Thyroid gland (tissue), 4 donors: ENCODE data around the gene ALKBH3.

Experiments used
- CTCF ChIP-seq, 6 experiments: fragments of 200-600 bp in 3 of 6; fragments of 450-650 bp in 3 of 6; sonication (generic) in 3 of 6; IDR thresholded peaks; one replicate each; pipeline ENCODE4 v1.5.1; 2016 to 2019; ENCODE audit warnings: antibody characterized with exemption in 6 of 6, mild to moderate bottlenecking in 2 of 6, inconsistent platforms in 1 of 6, moderate library complexity in 1 of 6
- POLR2A ChIP-seq, 2 donors: fragments of 450-650 bp; IDR thresholded peaks; one replicate each; pipeline ENCODE4 v1.6.1; 2017; ENCODE audit warnings: antibody characterized with exemption in 2 of 2, mild to moderate bottlenecking in 2 of 2, moderate library complexity in 1 of 2

DNA sequence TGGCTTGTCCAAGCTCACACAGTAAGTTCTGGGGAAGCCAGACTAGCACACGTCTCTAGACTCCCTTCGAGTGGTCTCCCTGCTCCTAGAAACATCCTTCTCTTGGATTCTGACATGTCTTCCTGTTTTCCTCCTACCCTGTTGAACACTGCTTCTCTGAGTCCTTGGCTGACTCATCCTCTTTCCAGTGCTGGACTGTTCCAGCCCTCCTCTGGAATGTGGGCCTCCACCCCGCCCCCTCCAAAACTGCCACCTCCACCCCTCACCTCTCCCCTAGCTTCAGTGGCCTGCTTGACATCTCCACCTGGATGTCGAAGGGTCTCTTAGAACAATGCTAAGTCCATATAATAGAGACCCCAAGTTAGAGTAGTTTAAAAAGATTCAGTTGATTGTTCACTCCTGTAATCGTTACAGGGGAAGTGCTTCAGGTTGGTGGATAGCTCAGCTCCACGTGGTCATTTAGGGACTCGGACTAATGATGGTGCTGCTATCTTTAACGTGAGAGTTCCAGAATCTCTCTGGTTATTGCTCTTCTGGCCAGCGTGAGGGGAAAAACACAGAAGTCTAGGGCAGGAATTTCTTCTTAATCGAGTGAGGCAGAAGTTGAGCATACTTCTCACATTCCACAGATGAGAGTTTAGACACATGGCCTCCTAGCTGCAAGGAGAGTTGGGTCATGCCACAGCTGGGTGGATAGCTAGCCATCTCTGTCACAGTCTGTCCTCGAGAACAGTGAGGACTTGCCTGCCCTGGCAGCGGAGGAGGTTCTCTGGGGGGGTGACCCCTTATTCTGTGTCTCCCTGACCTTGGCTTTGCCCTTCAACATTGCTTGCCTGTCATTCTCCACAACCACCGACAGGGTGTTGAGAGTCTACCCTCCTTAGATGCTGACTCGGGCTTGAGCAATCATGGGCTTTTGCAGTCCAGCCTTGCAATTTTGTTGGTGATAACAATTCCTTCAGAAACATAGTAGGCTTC lies 57.1 kb downstream of the ALKBH3 start:
- no peak for TF ChIP-seq CTCF (IDR thresholded peaks at IDR 0.05)
- no peak for TF ChIP-seq POLR2A (IDR thresholded peaks at IDR 0.05)
